HEK293T (cell line): Measurements from ENCODE around the gene RASGRP4.
"Not testable (repeated sequence)": the region's sequence is repeated elsewhere in the genome, so short reads cannot be mapped to it uniquely, and the experiment has no call there.

ENCODE experiments used
- CTCF ChIA-PET: fragments of 350-600 bp; formaldehyde crosslinking; extraction: SDS; loops from one replicate; lab custom pipeline; 2021; ENCODE audit warnings: antibody characterized with exemption, inconsistent platforms; lab: Yijun Ruan, JAX
- POLR2A ChIA-PET: fragments of 350-600 bp; formaldehyde crosslinking; extraction: SDS; loops from one replicate; lab custom pipeline; 2020; ENCODE audit warnings: antibody characterized with exemption, inconsistent platforms; lab: Yijun Ruan, JAX
- DNase-seq: peaks from one replicate; pipeline ENCODE4 v3.0.0; 2012; ENCODE audit warnings: mixed read lengths; ENCODE audit errors: extremely low spot score
- ARNT ChIP-seq: fragments of 450-650 bp; IDR thresholded peaks from 2 replicates; pipeline ENCODE4 v1.6.1; 2017; ENCODE audit warnings: mild to moderate bottlenecking
- BHLHE40 ChIP-seq: fragments of 450-650 bp; IDR thresholded peaks from 2 replicates; pipeline ENCODE4 v1.6.1; 2016; ENCODE audit warnings: mild to moderate bottlenecking, moderate library complexity, borderline replicate concordance
- CTBP1 ChIP-seq: fragments of 450-650 bp; IDR thresholded peaks from 2 replicates; pipeline ENCODE4 v1.6.1; 2016; ENCODE audit warnings: borderline replicate concordance
- ELF4 ChIP-seq: fragments of 450-650 bp; IDR thresholded peaks from 2 replicates; pipeline ENCODE4 v1.6.1; 2017; ENCODE audit warnings: antibody characterized with exemption
- FOXA1 ChIP-seq: fragments of 450-650 bp; IDR thresholded peaks from 2 replicates; pipeline ENCODE4 v1.6.1; 2016; ENCODE audit warnings: mild to moderate bottlenecking
- FOXK2 ChIP-seq: fragments of 450-650 bp; IDR thresholded peaks from 2 replicates; pipeline ENCODE4 v1.6.1; 2016; ENCODE audit warnings: mild to moderate bottlenecking
- FOXM1 ChIP-seq: fragments of 450-650 bp; IDR thresholded peaks from 2 replicates; pipeline ENCODE4 v1.6.1; 2017; ENCODE audit warnings: mild to moderate bottlenecking, borderline replicate concordance
- HDGF ChIP-seq: fragments of 450-650 bp; IDR thresholded peaks from 2 replicates; pipeline ENCODE4 v1.6.1; 2017; ENCODE audit warnings: antibody characterized with exemption, borderline replicate concordance
- L3MBTL2 ChIP-seq: fragments of 450-650 bp; conservative IDR thresholded peaks from 2 replicates; pipeline ENCODE4 v1.6.1; 2016; ENCODE audit warnings: mild to moderate bottlenecking
- LEF1 ChIP-seq: fragments of 450-650 bp; IDR thresholded peaks from 2 replicates; pipeline ENCODE4 v1.6.1; 2017; ENCODE audit warnings: mild to moderate bottlenecking, borderline replicate concordance
- NFRKB ChIP-seq: fragments of 450-650 bp; IDR thresholded peaks from 2 replicates; pipeline ENCODE4 v1.6.1; 2016; ENCODE audit warnings: mild to moderate bottlenecking, moderate library complexity
- PKNOX1 ChIP-seq: fragments of 450-650 bp; IDR thresholded peaks from 2 replicates; pipeline ENCODE4 v1.6.1; 2016
- SP1 ChIP-seq: fragments of 450-650 bp; IDR thresholded peaks from 2 replicates; pipeline ENCODE4 v1.6.1; 2017
- SUZ12 ChIP-seq: fragments of 450-650 bp; IDR thresholded peaks from 2 replicates; pipeline ENCODE4 v1.6.1; 2016; ENCODE audit warnings: mild to moderate bottlenecking
- TARDBP ChIP-seq: fragments of 450-650 bp; IDR thresholded peaks from 2 replicates; pipeline ENCODE4 v1.6.1; 2016
- ZNF384 ChIP-seq: fragments of 450-650 bp; IDR thresholded peaks from 2 replicates; pipeline ENCODE4 v1.6.1; 2016

The RASGRP4 gene

DNA sequence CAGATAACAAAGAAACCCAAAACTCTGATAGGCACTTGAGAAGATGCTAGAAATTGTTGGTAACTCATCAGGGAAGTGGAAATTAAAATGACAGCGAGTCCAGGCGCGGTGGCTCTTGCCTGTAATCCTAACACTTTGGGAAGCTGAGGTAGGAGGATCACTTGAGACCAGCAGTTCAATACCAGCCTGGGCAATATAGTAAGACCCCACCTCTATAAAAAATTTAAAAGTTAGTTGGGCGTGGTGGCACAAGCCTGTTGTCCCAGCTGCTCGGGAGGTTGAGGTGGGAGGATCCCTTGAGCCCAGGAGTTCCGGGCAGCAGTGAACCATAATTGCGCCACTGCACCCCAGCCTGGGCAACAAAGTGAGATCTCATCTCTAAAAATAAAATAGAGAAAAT is 4.9 kb upstream of the RASGRP4 start:
- POLR2A ChIA-PET, result no interaction called here
- no peak for DNase-seq
- TF ChIP-seq L3MBTL2 (no peak), FOXK2 (no peak), FOXM1 (no peak), FOXA1 (no peak), SUZ12 (no peak), HDGF (no peak), BHLHE40 (no peak)
- CTCF ChIA-PET, result no interaction called here

DNA sequence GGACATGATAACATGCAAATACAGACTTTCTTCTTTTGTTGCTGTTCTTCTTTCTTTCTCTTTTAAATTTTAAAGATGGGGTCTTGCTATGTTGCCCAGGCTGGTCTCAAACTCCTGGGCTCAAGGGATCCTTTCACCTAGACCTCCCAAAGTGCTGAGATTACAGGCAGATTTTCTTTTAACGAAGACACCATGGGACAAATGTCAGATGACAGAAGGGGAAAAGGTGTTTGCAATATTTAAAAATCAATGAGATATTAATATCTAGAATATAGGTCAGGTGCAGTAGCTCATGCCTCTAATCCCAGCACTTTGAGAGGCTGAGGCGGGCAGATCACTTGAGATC is 3.8 kb upstream of the RASGRP4 start:
- DNase-seq, result no peak
- CTCF ChIA-PET, result no interaction called here
- no peak for TF ChIP-seq ARNT
- no peak for TF ChIP-seq L3MBTL2
- no peak for TF ChIP-seq SUZ12
- no peak for TF ChIP-seq LEF1
- TF ChIP-seq SP1, result no peak
- no peak for TF ChIP-seq FOXM1
- no peak for TF ChIP-seq PKNOX1
- TF ChIP-seq ZNF384, result no peak
- no peak for TF ChIP-seq TARDBP
- no peak for TF ChIP-seq FOXA1
- no peak for TF ChIP-seq FOXK2
- no peak for TF ChIP-seq NFRKB
- TF ChIP-seq BHLHE40, result no peak
- TF ChIP-seq CTBP1, result no peak
- TF ChIP-seq ELF4, result no peak
- no peak for TF ChIP-seq HDGF
- POLR2A ChIA-PET, result no interaction called here

DNA sequence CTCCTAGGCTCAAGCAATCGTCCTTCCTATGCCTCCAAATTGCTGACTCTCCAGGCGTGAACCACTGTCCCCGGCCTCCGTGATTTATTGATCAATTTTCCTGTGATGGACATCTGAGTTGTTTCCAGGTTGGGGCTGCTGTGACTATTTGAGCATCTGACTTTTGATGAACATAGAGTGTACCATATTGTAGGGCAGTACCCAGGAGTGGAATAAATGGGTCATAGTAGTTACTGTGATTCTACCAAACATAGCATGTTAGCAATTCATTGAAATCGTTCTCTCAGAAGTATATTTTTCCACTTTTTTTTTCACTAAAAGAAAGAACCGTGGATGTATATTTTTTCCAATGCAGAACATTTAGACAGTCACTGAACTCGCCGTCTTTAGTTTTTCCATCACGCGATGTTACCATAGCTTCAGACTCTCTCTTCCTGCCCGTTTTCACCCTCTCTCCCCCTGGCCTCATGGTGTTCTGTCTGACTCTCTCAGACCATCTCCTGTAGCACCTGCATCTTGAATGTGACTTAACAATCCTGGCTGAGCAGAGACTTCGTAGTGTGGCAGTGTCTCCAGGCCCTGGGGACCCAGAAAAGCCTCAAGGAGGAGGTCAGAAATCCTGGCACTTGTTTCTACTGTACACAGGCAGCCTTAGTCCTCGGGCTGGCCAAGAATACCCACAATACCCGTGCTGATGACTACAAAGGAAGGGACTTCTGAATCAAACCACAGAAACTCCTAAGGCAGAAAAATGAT is 3.2 kb upstream of the RASGRP4 start:
- no peak for DNase-seq
- POLR2A ChIA-PET, result no interaction called here
- CTCF ChIA-PET, result no interaction called here
- TF ChIP-seq SUZ12 (no peak), PKNOX1 (no peak)

DNA sequence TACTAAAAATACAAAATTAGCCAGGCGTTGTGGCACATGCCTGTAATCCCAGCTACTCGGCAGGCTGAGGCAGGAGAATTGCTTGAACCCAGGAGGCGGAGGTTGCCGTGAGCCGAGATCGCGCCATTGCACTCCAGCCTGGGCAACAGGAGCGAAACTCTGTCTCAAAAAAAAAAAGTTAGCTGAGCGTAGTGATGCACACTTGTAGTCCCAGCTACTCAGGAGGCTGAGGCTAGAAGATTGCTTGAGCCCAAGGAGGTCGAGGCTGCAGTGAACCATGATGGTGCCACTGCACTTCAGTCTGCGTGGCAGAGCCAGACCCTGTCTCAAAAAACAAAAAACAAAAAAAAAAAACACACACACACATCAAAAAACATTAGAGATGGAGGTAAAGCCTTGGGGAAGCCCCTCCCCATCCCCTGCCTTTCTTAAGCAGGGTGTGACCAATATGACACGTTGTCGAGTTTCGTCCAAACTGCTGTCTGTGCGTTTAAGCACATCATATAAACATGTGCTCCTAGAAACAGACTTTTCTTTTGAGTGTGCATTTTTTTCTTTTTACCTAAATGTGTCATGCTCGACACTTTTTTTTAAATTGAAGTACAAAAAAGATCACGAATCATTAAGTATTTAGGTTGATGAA is 1.1 kb upstream of the RASGRP4 start:
- CTCF ChIA-PET, DNase-seq: not testable (repeated sequence)

DNA sequence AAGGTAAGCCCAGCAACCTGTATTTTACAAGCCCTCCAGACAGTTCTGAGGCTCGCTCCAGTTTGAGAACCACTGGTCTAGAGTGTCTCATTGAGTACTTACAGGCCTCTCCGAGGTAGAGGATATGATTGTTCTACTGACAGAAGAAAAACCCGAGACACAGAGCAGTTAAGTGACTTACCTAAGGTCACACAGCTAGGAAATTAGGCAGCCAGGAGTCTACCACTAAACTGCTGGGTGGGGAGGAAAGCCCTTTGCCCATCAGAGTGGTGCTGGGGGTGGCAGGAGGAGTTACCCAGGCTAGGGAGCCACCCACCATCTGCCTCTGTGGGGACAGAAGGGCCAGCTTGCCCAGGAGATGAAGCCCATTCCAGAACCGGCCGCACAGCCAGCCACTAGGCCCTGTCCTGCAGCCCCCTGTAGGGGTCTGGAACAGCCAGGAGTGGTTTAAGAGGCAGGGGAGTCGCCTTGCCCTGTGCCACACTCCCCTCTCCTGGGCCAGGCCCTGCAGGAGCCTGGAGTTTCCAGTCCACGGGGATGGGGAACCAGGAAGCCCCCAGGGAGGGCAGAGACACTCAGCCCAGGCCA is 703 bp downstream of the RASGRP4 start:
- no peak for DNase-seq
- POLR2A ChIA-PET, result interaction anchor here (1.5 kb wide), 1 partner anchor 10 kb away, joined by 4 read pairs; no protein-coding TSS in a partner anchor
- CTCF ChIA-PET, result no interaction called here
- TF ChIP-seq ARNT (no peak), ELF4 (no peak), TARDBP (no peak), BHLHE40 (no peak), FOXM1 (no peak)

More for the DNA sequence above, 1.1 kb upstream of the RASGRP4 start:
- POLR2A ChIA-PET, result interaction anchor here (0.6 kb wide), 1 partner anchor 1914 kb away, joined by 3 read pairs; no protein-coding TSS in a partner anchor

DNA sequence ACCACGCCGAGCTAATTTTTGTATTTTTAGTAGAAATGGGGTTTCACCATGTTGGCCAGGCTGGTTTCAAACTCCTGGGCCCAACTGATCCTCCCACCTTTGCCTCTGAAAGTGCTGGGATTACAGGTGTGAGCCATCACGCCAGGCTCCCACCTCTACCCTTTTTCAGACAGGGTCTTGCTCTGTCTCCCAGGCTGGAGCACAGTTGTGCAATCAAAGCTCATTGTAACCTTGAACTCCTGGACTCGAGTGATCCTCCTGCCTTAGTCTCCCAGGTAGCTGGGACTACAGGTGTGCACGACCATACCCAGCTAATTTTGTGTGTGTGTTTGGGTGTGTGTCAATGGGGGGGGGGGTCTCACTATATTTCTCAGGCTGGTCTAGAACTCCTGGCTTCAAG is 1.7 kb downstream of the RASGRP4 start:
- no peak for DNase-seq
- TF ChIP-seq NFRKB, result no peak
- TF ChIP-seq SP1, result no peak
- no peak for TF ChIP-seq ELF4
- no peak for TF ChIP-seq ZNF384
- TF ChIP-seq TARDBP, result no peak
- no peak for TF ChIP-seq BHLHE40
- no peak for TF ChIP-seq FOXA1
- TF ChIP-seq PKNOX1, result no peak
- no peak for TF ChIP-seq FOXK2
- TF ChIP-seq CTBP1, result no peak
- ChIA-PET POLR2A (no interaction called here), CTCF (no interaction called here)

- ChIA-PET POLR2A (no interaction called here), CTCF (no interaction called here)
- DNase-seq, result no peak
- TF ChIP-seq TARDBP (no peak), L3MBTL2 (no peak)
These were observed 3.6 kb downstream of the RASGRP4 start for GRCh38 chr19:38422438-38422837.
